SK-N-SH (cell line): ENCODE results near the gene METTL21C. TPM values are rescaled to one million over a fixed set of nuclear protein-coding genes. Genes with fewer than 3 reads are reported as not detected.

Experiments
- CTCF ChIA-PET: fragments of 300-600, 350-600 bp; formaldehyde crosslinking; extraction: SDS; loops from one replicate; lab custom pipeline; 2021; lab: Yijun Ruan, JAX
- POLR2A ChIA-PET: fragments of 350-600 bp; sonication (Branson Sonifier 250); formaldehyde crosslinking; extraction: SDS; loops from one replicate; lab custom pipeline; 2020; ENCODE audit warnings: antibody characterized with exemption, inconsistent platforms; lab: Yijun Ruan, JAX
- DNase-seq: peaks from one replicate; pipeline ENCODE4 v3.0.0; 2012
- H2AFZ ChIP-seq: fragments of 200-600 bp; sonication (generic); 2 replicates; pipeline ENCODE4 v1.8.1; 2016; ENCODE audit warnings: antibody characterized with exemption, mild to moderate bottlenecking, low read depth
- H3F3A ChIP-seq: fragments of 200-600 bp; sonication (generic); replicated peaks from 2 replicates; pipeline ENCODE3; 2016; ENCODE audit warnings: antibody characterized with exemption, mild to moderate bottlenecking; ENCODE audit not compliant: insufficient read depth
- H3K27ac ChIP-seq, 2 experiments: fragments of 200-500 bp in 1 of 2; fragments of 200-600 bp in 1 of 2; sonication (Bioruptor generic) in 1 of 2; sonication (generic), shearing (Covaris generic) in 1 of 2; 2 replicates each; pipeline versions ENCODE4 v1.5.1 to v1.6.1; 2014 to 2016; ENCODE audit warnings: low read depth in 2 of 2, inconsistent platforms in 1 of 2, low read length in 1 of 2, mild to moderate bottlenecking in 1 of 2, mixed read lengths in 1 of 2
- H3K27me3 ChIP-seq: fragments of 200-600 bp; sonication (generic), shearing (Covaris generic); 2 replicates; pipeline ENCODE4 v1.6.1; 2016; ENCODE audit warnings: mixed run types; ENCODE audit not compliant: insufficient read depth
- H3K36me3 ChIP-seq, 2 experiments: fragments of 200-500 bp in 1 of 2; fragments of 200-600 bp in 1 of 2; sonication (Bioruptor generic) in 1 of 2; sonication (generic) in 1 of 2; replicated peaks in 1 of 2; 2 replicates each; pipeline versions ENCODE3 to v1.5.1; 2014 to 2016; ENCODE audit warnings: low read length in 1 of 2, mild to moderate bottlenecking in 1 of 2; ENCODE audit not compliant: insufficient read depth in 2 of 2, control insufficient read depth in 1 of 2
- H3K4me1 ChIP-seq, 2 experiments: fragments of 200-500 bp in 1 of 2; fragments of 200-600 bp in 1 of 2; sonication (Bioruptor generic) in 1 of 2; sonication (generic), shearing (Covaris generic) in 1 of 2; 2 replicates each; pipeline versions ENCODE4 v1.5.1 to v1.6.1; 2014 to 2016; ENCODE audit warnings: low read depth in 1 of 2, low read length in 1 of 2, mixed run types in 1 of 2; ENCODE audit not compliant: insufficient read depth in 2 of 2, control insufficient read depth in 1 of 2
- H3K4me2 ChIP-seq: fragments of 200-600 bp; sonication (generic), shearing (Covaris generic); 2 replicates; pipeline ENCODE4 v1.6.1; 2017; ENCODE audit warnings: mixed run types
- H3K4me3 ChIP-seq, 2 experiments: fragments of 200-500 bp in 1 of 2; fragments of 200-600 bp in 1 of 2; sonication (Bioruptor generic) in 1 of 2; sonication (generic), shearing (Covaris generic) in 1 of 2; 2 replicates each; pipeline versions ENCODE4 v1.5.1 to v1.8.1; 2014 to 2016; ENCODE audit warnings: low read depth in 2 of 2, inconsistent platforms in 1 of 2, low read length in 1 of 2, mild to moderate bottlenecking in 1 of 2, mixed read lengths in 1 of 2, moderate library complexity in 1 of 2
- H3K79me2 ChIP-seq: fragments of 200-600 bp; sonication (generic); 2 replicates; pipeline ENCODE4 v1.8.1; 2017; ENCODE audit warnings: mild to moderate bottlenecking; ENCODE audit not compliant: insufficient read depth
- H3K9ac ChIP-seq: fragments of 200-600 bp; sonication (generic); 2 replicates; pipeline ENCODE4 v1.6.1; 2017; ENCODE audit warnings: mixed run types
- H3K9me2 ChIP-seq: fragments of 200-600 bp; sonication (generic); 2 replicates; pipeline ENCODE4 v1.6.1; 2017; ENCODE audit warnings: mixed run types
- H3K9me3 ChIP-seq: fragments of 200-600 bp; sonication (generic); 2 replicates; pipeline ENCODE4 v1.6.1; 2017; ENCODE audit warnings: mixed run types, mild to moderate bottlenecking, moderate library complexity
- H4K20me1 ChIP-seq: fragments of 200-600 bp; sonication (generic); 2 replicates; pipeline ENCODE4 v1.6.1; 2017; ENCODE audit warnings: mild to moderate bottlenecking, mixed run types; ENCODE audit not compliant: insufficient read depth
- CHD2 ChIP-seq: fragments of 150-350 bp; IDR thresholded peaks from 2 replicates; pipeline ENCODE4 v1.6.1; 2018; ENCODE audit warnings: low read length; ENCODE audit not compliant: partially characterized antibody
- GATA2 ChIP-seq: sonication (generic); formaldehyde crosslinking; IDR thresholded peaks from 2 replicates; pipeline ENCODE4 v1.5.0; 2020; ENCODE audit warnings: mild to moderate bottlenecking, missing genetic modification reagents
- IRF3 ChIP-seq: fragments of 150-350 bp; IDR thresholded peaks from 2 replicates; pipeline ENCODE4 v1.6.1; 2016; ENCODE audit warnings: mild to moderate bottlenecking, low read depth, low read length
- TCF12 ChIP-seq: IDR thresholded peaks from 2 replicates; pipeline ENCODE4 v1.4.0; 2012
- WGBS: methylation state at CpG from one replicate; pipeline ENCODE4 v1.1.6; 2017; ENCODE audit warnings: low lambda C conversion rate; 5-methylcytosine and 5-hydroxymethylcytosine counted together
- polyA plus RNA-seq, 3 experiments: library from polyadenylated mRNA; depleted of rRNA; stranded (reverse); fragments of >200 nt; gene quantifications; 2 replicates each; pipeline ENCODE4 v1.2.3, GENCODE V29; 2012
- TF ChIP-seq, protein P1 (sequence below): fragments of 150-350 bp; IDR thresholded peaks from 2 replicates; pipeline ENCODE4 v1.6.1; 2017; ENCODE audit warnings: antibody characterized with exemption, low read length, low read depth, borderline replicate concordance
- TF ChIP-seq, protein P2 (sequence below): IDR thresholded peaks from 2 replicates; pipeline ENCODE4 v1.4.0; 2012; ENCODE audit warnings: low read depth, borderline replicate concordance

Gene METTL21C
- polyA plus RNA-seq, 1 of the 3 experiments (the other 2 are of a cell fraction): not detected

DNA sequence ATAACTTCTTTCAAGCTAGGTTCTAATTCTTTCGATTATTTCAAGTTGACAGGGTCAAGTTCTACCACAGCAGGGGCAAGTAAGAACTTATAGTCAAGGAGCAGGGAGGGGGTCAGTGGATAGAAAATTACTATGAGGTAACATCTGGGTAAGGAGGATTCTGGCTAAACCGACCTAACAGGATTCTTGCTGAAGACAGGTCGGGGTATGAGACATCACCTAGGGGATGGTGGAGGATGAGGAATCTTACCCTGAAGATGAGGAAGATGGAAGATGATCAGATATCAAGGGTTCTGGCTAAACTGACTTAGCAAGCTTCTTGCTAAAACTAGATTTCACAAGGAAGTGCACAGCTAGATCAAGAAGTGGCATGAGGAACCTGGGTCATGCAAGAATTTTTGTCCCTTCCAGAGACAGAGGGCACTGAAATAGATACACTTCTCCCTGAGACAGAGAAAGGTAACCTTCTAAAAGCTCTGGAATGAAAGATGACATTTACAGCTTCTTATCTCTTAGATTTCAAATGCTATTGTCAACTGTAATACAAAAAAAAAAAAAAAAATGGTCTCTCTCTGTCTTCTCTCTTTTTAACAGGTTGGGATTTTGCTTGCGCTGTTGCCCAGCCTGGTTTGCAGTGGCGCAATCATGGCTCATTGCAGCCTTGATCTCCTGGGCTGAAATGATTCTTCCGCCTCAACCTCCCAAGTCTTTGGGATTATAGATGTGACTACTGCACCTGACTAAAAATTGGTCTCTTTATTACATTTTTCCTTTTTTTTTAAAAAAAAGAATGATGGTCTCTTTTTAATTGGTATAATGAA is 9.6 kb upstream of the METTL21C start:
- ChIA-PET POLR2A (no interaction called here), CTCF (interaction anchor here (2.4 kb wide), 1 partner anchor 20 kb away, joined by 7 read pairs; no protein-coding TSS in a partner anchor)
- H3K79me2 ChIP-seq: no peaks in the 10 kb centered on the region

DNA sequence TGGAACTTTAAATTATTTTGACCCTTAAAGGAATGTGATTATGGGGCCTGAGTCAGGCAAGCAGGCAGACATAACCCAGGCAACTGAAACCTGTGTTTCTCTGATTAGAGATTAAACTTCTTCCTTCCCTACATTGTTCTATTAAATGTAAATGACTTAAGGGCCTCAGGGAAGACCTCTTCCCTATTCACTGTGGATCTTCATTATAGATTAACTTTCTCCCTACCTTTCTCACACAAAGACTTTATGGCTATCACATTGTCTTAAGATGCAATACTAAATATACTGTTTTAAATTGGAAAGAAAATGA is 8.8 kb upstream of the METTL21C start:
- H3K27ac ChIP-seq: no peak overlapping the region
- ChIA-PET CTCF (interaction anchor here (2.4 kb wide), 1 partner anchor 21 kb away, joined by 7 read pairs; no protein-coding TSS in a partner anchor), POLR2A (no interaction called here)
- no peak for TF ChIP-seq TCF12
- TF ChIP-seq, protein P1, sequence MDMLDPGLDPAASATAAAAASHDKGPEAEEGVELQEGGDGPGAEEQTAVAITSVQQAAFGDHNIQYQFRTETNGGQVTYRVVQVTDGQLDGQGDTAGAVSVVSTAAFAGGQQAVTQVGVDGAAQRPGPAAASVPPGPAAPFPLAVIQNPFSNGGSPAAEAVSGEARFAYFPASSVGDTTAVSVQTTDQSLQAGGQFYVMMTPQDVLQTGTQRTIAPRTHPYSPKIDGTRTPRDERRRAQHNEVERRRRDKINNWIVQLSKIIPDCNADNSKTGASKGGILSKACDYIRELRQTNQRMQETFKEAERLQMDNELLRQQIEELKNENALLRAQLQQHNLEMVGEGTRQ: no peak
- no peak for TF ChIP-seq GATA2
- H3K79me2 ChIP-seq: no peaks in the 10 kb centered on the region
- H2AFZ ChIP-seq: no peak overlapping the region
- no peaks in the 10 kb centered on the region for H3K9me2 ChIP-seq
- H3K36me3 ChIP-seq: no peaks in the 10 kb centered on the region
- H3K9ac ChIP-seq: no peak overlapping the region
- 0 out of 2 replicates have a peak overlapping the region, but pooled peaks have one; percentile 50 for H3K4me2 ChIP-seq
- H3F3A ChIP-seq: peaks cover 16% of the 10 kb centered on the region
- H3K4me1 ChIP-seq: peaks cover 19 to 22% of the 10 kb centered on the region in 2 experiments
- DNase-seq: no peak
- no peaks in the 10 kb centered on the region for H4K20me1 ChIP-seq
- H3K9me3 ChIP-seq: peaks cover under 1% of the 10 kb centered on the region; the same call in 1 of the 2 replicates
- no peaks in the 10 kb centered on the region for H3K27me3 ChIP-seq
- H3K4me3 ChIP-seq: no peak overlapping the region

More for the DNA sequence above, 9.6 kb upstream of the METTL21C start:
- no peaks in the 10 kb centered on the region for H4K20me1 ChIP-seq
- H3K27me3 ChIP-seq: no peaks in the 10 kb centered on the region
- H3K4me1 ChIP-seq: peaks cover 19 to 22% of the 10 kb centered on the region in 2 experiments
- no peaks in the 10 kb centered on the region for H3K36me3 ChIP-seq
- no peak overlapping the region for H3K9ac ChIP-seq
- 94% methylated on average over 6 of the region's 6 CpGs for WGBS
- no peaks in the 10 kb centered on the region for H3K9me3 ChIP-seq
- peaks cover 16% of the 10 kb centered on the region for H3F3A ChIP-seq
- no peak for DNase-seq
- H2AFZ ChIP-seq: no peak overlapping the region
- no peak overlapping the region for H3K4me3 ChIP-seq
- H3K27ac ChIP-seq: no peak overlapping the region
- peak overlapping the region; percentile 50 for H3K4me2 ChIP-seq
- TF ChIP-seq CHD2 (no peak), IRF3 (no peak), TCF12 (no peak)
- TF ChIP-seq, protein P2, sequence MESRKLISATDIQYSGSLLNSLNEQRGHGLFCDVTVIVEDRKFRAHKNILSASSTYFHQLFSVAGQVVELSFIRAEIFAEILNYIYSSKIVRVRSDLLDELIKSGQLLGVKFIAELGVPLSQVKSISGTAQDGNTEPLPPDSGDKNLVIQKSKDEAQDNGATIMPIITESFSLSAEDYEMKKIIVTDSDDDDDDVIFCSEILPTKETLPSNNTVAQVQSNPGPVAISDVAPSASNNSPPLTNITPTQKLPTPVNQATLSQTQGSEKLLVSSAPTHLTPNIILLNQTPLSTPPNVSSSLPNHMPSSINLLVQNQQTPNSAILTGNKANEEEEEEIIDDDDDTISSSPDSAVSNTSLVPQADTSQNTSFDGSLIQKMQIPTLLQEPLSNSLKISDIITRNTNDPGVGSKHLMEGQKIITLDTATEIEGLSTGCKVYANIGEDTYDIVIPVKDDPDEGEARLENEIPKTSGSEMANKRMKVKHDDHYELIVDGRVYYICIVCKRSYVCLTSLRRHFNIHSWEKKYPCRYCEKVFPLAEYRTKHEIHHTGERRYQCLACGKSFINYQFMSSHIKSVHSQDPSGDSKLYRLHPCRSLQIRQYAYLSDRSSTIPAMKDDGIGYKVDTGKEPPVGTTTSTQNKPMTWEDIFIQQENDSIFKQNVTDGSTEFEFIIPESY: no peak
- H3K9me2 ChIP-seq: no peaks in the 10 kb centered on the region
